Glomerular visceral epithelial cell (primary cell): ENCODE data around the gene DSG3.

ENCODE experiments used
- DNase-seq: peaks from one replicate; pipeline ENCODE4 v3.0.0-alpha.2; 2016; ENCODE audit errors: extremely low spot score

DSG3 gene

GRCh38 chr18:31526374-31526773 lies 78.8 kb downstream of the DSG3 start:
- no peak for DNase-seq
